Astrocyte of the cerebellum (primary cell): Measurements from ENCODE around the gene FRMPD4.

Experiments used
- DNase-seq: peaks from one replicate; pipeline ENCODE4 v3.0.0-alpha.2; 2011; ENCODE audit warnings: low read depth
- H3K4me3 ChIP-seq: 2 replicates; pipeline ENCODE4 v1.5.1; 2011; ENCODE audit warnings: mild to moderate bottlenecking, low read depth, low read length, moderate library complexity
- CTCF ChIP-seq: IDR thresholded peaks from 2 replicates; pipeline ENCODE4 v1.5.1; 2012; ENCODE audit warnings: low read length, low read depth, moderate library complexity, mild to moderate bottlenecking; ENCODE audit errors: missing control alignments
- in situ Hi-C: cut with HindIII; loops from 2 replicates; pipeline ENCODE4 v1.10.0; 2017; ENCODE audit warnings: low sequenced_read_pairs

The FRMPD4 gene

GRCh38 chrX:12686331-12686730 lies 548.1 kb downstream of the FRMPD4 start:
- no peak for TF ChIP-seq CTCF
- DNase-seq: no peak
- H3K4me3 ChIP-seq: no peak overlapping the region
- in situ Hi-C loops: loop anchor here (5.0 kb wide), 1 partner anchor 99 kb away; no protein-coding TSS in a partner anchor

DNA sequence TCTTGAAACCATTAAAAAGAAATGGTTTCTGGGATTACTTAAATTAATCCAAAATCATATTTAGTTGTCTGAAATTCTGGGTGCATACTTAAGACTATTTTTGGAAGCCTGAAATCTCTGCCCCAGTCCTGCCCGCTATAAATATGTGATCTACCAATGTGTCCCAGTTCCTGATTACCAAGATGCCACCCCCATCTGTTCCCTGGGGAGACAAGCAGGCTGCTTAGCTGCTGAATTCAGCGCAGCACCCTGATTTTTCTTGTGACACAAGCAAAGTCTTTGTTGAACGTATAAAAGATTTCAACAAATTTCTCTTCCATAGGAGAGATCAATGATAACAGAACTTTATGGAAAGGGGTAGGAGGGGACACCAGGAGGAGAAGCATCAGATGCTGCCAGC lies 552.4 kb downstream of the FRMPD4 start:
- no peak for TF ChIP-seq CTCF
- no peak for DNase-seq
- H3K4me3 ChIP-seq: no peak overlapping the region
- in situ Hi-C loops: no loop called here

DNA sequence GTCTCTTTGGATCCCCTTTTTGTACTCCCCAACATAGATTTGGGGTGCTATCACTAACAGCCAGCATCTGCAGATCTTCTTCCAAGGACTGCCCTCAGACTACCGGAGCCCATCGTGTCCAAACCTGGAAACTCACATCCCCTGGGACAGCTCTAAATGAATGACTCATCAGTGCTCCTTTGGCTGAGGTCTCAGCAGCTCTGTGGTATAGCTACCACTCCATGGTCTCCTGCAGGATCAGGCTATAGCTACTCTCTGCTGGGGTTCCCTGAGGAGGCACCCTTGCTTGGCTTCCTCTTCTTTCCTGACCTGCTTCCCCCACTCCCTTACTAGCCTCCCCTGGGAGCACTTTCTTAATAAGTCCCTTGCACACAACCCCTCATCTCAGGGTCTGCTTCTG lies 555.5 kb downstream of the FRMPD4 start:
- in situ Hi-C loops: no loop called here
- no peak overlapping the region for H3K4me3 ChIP-seq
- TF ChIP-seq CTCF: no peak
- DNase-seq: no peak

DNA sequence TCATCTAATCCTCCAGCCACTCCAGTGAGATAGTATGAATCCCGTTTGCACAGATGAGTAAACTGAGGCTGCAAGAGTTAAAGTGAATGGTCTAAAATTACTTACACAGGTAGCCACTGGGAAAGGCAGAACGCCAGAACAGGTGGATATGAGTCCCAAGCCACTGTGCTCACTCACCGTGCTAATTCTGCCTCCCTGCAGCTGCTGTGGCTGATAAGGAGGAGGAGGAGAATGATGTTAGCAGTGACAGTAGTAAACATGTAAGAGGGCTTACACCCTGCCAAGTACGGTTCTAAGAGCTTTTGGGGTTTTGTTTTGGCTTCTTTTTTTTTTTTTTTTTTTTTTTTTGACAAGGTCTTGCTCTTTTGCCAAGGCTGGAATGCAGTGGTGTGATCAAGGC lies 562.5 kb downstream of the FRMPD4 start:
- in situ Hi-C loops: no loop called here
- DNase-seq: no peak
- no peak overlapping the region for H3K4me3 ChIP-seq
- no peak for TF ChIP-seq CTCF

GRCh38 chrX:12701628-12702027 lies 563.4 kb downstream of the FRMPD4 start:
- peak; percentile 15 for DNase-seq
- peak; percentile 60 for TF ChIP-seq CTCF
- in situ Hi-C loops: no loop called here
- H3K4me3 ChIP-seq: no peak overlapping the region

- no peak overlapping the region for H3K4me3 ChIP-seq
- in situ Hi-C loops: no loop called here
- TF ChIP-seq CTCF: peak; percentile 31
- no peak for DNase-seq
Observed at GRCh38 chrX:12702509-12703091, 564.3 kb downstream of the FRMPD4 start.
